Measurements from ENCODE around the gene EFNA5. TPM values are rescaled to one million over a fixed set of nuclear protein-coding genes. Genes with fewer than 3 reads are reported as not detected.

EFNA5 gene
- polyA plus RNA-seq, 1 donor from 2014 or later = 4.2 TPM

DNA sequence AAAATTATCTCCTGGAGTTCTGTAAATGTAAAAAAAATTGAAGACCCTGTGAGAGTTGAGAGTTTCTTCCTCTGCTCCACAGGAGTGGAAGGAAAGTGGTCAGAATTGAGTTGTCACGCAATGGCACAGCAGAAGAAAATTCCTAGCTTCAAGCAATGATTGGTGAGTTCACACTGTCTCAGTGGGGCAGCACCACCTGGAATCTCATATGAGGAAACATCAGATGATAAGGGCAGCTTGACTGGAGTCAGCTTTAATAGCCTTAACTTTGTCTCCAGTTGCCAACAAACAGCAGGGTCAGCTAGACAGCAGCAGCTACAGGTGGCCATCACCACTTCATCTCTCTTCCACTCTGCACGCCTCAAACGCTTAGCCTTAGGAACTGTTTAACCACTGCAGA, 211.1 kb downstream of the EFNA5 start:
- H3K36me3 ChIP-seq (ENCODE audit: insufficient read depth, low read length) = no peaks in the 10 kb centered on the region
- TF ChIP-seq MXI1 (conservative IDR thresholded peaks at IDR 0.05; ENCODE audit: poor library complexity, severe bottlenecking) = no peak
- TF ChIP-seq EP300 (conservative IDR thresholded peaks at IDR 0.05; ENCODE audit: poor library complexity, severe bottlenecking) = no peak
- TF ChIP-seq RAD21 (conservative IDR thresholded peaks at IDR 0.05) = no peak
- no peak for TF ChIP-seq TAF1 (IDR thresholded peaks at IDR 0.05; ENCODE audit: low read depth)
- TF ChIP-seq, protein P1, sequence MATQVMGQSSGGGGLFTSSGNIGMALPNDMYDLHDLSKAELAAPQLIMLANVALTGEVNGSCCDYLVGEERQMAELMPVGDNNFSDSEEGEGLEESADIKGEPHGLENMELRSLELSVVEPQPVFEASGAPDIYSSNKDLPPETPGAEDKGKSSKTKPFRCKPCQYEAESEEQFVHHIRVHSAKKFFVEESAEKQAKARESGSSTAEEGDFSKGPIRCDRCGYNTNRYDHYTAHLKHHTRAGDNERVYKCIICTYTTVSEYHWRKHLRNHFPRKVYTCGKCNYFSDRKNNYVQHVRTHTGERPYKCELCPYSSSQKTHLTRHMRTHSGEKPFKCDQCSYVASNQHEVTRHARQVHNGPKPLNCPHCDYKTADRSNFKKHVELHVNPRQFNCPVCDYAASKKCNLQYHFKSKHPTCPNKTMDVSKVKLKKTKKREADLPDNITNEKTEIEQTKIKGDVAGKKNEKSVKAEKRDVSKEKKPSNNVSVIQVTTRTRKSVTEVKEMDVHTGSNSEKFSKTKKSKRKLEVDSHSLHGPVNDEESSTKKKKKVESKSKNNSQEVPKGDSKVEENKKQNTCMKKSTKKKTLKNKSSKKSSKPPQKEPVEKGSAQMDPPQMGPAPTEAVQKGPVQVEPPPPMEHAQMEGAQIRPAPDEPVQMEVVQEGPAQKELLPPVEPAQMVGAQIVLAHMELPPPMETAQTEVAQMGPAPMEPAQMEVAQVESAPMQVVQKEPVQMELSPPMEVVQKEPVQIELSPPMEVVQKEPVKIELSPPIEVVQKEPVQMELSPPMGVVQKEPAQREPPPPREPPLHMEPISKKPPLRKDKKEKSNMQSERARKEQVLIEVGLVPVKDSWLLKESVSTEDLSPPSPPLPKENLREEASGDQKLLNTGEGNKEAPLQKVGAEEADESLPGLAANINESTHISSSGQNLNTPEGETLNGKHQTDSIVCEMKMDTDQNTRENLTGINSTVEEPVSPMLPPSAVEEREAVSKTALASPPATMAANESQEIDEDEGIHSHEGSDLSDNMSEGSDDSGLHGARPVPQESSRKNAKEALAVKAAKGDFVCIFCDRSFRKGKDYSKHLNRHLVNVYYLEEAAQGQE (IDR thresholded peaks at IDR 0.05; ENCODE audit: borderline replicate concordance) = no peak
- no peak for TF ChIP-seq SMC3 (conservative IDR thresholded peaks at IDR 0.05; ENCODE audit: poor library complexity)
- TF ChIP-seq, protein P2, sequence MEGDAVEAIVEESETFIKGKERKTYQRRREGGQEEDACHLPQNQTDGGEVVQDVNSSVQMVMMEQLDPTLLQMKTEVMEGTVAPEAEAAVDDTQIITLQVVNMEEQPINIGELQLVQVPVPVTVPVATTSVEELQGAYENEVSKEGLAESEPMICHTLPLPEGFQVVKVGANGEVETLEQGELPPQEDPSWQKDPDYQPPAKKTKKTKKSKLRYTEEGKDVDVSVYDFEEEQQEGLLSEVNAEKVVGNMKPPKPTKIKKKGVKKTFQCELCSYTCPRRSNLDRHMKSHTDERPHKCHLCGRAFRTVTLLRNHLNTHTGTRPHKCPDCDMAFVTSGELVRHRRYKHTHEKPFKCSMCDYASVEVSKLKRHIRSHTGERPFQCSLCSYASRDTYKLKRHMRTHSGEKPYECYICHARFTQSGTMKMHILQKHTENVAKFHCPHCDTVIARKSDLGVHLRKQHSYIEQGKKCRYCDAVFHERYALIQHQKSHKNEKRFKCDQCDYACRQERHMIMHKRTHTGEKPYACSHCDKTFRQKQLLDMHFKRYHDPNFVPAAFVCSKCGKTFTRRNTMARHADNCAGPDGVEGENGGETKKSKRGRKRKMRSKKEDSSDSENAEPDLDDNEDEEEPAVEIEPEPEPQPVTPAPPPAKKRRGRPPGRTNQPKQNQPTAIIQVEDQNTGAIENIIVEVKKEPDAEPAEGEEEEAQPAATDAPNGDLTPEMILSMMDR (IDR thresholded peaks at IDR 0.05; ENCODE audit: poor library complexity, severe bottlenecking) = no peak
- TF ChIP-seq EZH2 (IDR thresholded peaks at IDR 0.05; ENCODE audit: borderline replicate concordance, insufficient read depth, low read length, poor library complexity, severe bottlenecking) = no peak
- TF ChIP-seq POLR2AphosphoS5 (IDR thresholded peaks at IDR 0.05) = no peak

DNA sequence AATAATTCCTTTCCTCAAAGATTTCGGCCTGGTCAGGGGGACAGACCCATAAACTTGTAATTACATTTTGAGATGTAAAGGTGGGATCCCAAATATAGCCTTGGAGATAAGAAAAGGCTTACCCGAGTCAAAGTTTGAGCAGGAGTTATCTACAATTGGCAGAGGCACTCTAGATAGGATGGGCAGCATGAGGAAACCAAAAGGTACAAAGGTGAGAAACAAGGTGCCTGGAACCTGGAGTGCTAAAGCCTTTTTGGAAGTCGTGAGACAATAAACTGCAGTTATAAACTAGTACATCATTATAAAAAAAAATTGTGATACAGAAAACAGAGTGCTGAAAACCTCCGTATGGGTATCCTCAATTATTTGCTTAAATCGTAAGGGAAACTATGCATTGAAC, 212.4 kb downstream of the EFNA5 start:
- TF ChIP-seq EP300 (conservative IDR thresholded peaks at IDR 0.05; ENCODE audit: poor library complexity, severe bottlenecking) = no peak
- TF ChIP-seq, protein P1 (IDR thresholded peaks at IDR 0.05; ENCODE audit: borderline replicate concordance) = no peak
- no peak for TF ChIP-seq RAD21 (conservative IDR thresholded peaks at IDR 0.05)
- no peak for TF ChIP-seq SMC3 (conservative IDR thresholded peaks at IDR 0.05; ENCODE audit: poor library complexity)
- no peak for TF ChIP-seq POLR2AphosphoS5 (IDR thresholded peaks at IDR 0.05)
- no peaks in the 10 kb centered on the region for H3K27me3 ChIP-seq (ENCODE audit: insufficient read depth, low read depth, low read length)
- H3K9me2 ChIP-seq (ENCODE audit: insufficient read depth, low read length) = no peaks in the 10 kb centered on the region
- no peaks in the 10 kb centered on the region for H3F3A ChIP-seq (ENCODE audit: insufficient read depth, low read length, poor library complexity, severe bottlenecking)
- peaks cover 30% of the 10 kb centered on the region for H3K79me2 ChIP-seq (replicated peaks; ENCODE audit: insufficient read depth, low read length)
- no peak overlapping the region for H3K4me2 ChIP-seq (ENCODE audit: low read length)
- no peaks in the 10 kb centered on the region for H3K36me3 ChIP-seq (ENCODE audit: insufficient read depth, low read length)
- H4K20me1 ChIP-seq (ENCODE audit: insufficient read depth) = no peaks in the 10 kb centered on the region
- H3K9me3 ChIP-seq (ENCODE audit: low read length) = no peaks in the 10 kb centered on the region
- H3K9ac ChIP-seq (ENCODE audit: low read length) = no peak overlapping the region
- no peak overlapping the region for H3K27ac ChIP-seq (ENCODE audit: low read length)
- H2AFZ ChIP-seq (ENCODE audit: low read depth, low read length) = no peak overlapping the region
- no peak overlapping the region for H3K4me3 ChIP-seq (ENCODE audit: low read length)

More for the DNA sequence above, 211.1 kb downstream of the EFNA5 start:
- Histone ChIP-seq H3F3A (ENCODE audit: insufficient read depth, low read length, poor library complexity, severe bottlenecking) (no peaks in the 10 kb centered on the region), H3K27ac (ENCODE audit: low read length) (no peak overlapping the region), H3K9me3 (ENCODE audit: low read length) (no peaks in the 10 kb centered on the region), H2AFZ (ENCODE audit: low read depth, low read length) (no peak overlapping the region), H3K9me2 (ENCODE audit: insufficient read depth, low read length) (no peaks in the 10 kb centered on the region), H4K20me1 (ENCODE audit: insufficient read depth) (no peaks in the 10 kb centered on the region), H3K4me2 (ENCODE audit: low read length) (no peak overlapping the region), H3K9ac (ENCODE audit: low read length) (no peak overlapping the region), H3K79me2 (replicated peaks; ENCODE audit: insufficient read depth, low read length) (peaks cover 38% of the 10 kb centered on the region), H3K27me3 (ENCODE audit: insufficient read depth, low read depth, low read length) (no peaks in the 10 kb centered on the region), H3K4me3 (ENCODE audit: low read length) (no peak overlapping the region)

Data from neural cell (in vitro differentiated cells).